C4-2B (cell line): ENCODE data around the gene GLB1L2.

Source experiments
- H3K27ac ChIP-seq: fragments of 450-650 bp; 2 replicates; pipeline ENCODE4 v1.5.1; 2017
- ZFX ChIP-seq: fragments of 450-650 bp; IDR thresholded peaks from 2 replicates; pipeline ENCODE4 v1.6.1; 2017
- TF ChIP-seq, protein P1 (sequence below): fragments of 450-650 bp; conservative IDR thresholded peaks from 2 replicates; pipeline ENCODE4 v1.5.1; 2017; ENCODE audit warnings: mild to moderate bottlenecking

Gene GLB1L2

DNA sequence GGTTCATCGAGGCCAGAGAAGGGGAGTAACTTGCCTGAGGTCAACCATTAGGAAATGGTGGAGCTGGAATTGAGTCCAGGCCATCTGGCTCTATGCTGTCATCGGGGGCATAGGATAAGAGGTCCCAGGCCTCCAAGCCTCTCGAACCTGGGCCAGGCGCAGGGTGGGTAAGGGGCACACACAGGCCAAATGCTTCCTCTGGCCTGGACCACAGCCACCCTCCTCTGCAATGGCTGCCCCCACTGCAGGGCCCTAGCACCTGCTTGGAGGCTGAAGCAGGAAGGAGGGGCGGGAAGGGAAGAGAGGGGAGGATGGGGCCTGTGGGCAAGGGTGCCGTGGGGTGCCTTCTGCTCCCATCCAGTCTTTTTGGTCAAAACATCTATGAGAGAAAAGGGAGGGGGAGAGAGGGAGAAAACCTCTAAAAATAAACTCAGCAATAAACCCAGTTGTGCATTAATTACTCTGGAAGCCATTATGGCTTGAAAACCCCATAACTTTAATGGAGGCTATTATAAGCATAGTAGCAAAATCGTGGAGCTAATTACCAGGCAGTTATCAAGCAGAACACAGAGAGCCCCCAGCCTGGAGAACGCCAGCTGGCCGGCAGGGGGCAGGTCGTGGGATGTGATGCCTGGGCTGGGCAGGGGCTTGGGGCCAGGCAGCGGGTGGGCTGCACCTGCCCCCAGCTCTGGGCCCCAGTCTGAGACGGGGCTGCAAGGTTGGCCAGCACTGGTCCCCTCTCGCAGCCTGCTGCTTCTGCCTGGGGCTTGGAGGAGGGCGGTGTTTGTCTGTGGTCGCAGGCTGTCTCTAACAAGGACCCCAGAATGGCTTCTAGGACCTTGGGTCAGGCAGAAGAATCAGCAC, 59.1 kb downstream of the GLB1L2 start:
- no peak for TF ChIP-seq ZFX
- TF ChIP-seq, protein P1, sequence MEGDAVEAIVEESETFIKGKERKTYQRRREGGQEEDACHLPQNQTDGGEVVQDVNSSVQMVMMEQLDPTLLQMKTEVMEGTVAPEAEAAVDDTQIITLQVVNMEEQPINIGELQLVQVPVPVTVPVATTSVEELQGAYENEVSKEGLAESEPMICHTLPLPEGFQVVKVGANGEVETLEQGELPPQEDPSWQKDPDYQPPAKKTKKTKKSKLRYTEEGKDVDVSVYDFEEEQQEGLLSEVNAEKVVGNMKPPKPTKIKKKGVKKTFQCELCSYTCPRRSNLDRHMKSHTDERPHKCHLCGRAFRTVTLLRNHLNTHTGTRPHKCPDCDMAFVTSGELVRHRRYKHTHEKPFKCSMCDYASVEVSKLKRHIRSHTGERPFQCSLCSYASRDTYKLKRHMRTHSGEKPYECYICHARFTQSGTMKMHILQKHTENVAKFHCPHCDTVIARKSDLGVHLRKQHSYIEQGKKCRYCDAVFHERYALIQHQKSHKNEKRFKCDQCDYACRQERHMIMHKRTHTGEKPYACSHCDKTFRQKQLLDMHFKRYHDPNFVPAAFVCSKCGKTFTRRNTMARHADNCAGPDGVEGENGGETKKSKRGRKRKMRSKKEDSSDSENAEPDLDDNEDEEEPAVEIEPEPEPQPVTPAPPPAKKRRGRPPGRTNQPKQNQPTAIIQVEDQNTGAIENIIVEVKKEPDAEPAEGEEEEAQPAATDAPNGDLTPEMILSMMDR = no peak; the same call in 1 of the 2 replicates
- no peak overlapping the region for H3K27ac ChIP-seq

DNA sequence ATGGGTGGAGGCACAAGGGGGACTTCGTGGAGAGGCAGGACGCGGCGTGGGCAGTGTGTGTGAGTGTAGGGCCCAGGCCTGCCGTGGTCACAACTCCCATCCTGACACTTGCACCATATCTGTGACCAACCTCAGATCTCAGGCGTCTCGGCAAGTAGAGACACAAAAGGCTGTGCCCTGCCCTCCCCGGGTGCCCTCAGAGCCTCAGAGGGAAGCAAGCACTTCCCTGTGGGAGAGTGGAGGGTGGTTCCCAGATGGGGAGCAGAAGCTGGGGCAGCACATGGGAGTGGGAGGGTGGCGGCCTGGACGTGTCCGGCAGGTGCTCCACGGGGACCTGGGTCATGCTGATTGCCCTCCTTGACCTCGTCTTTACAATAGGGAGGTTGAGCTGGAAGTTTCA, 59.9 kb downstream of the GLB1L2 start:
- no peak for TF ChIP-seq ZFX
- TF ChIP-seq, protein P1 = no peak
- H3K27ac ChIP-seq = no peak overlapping the region

DNA sequence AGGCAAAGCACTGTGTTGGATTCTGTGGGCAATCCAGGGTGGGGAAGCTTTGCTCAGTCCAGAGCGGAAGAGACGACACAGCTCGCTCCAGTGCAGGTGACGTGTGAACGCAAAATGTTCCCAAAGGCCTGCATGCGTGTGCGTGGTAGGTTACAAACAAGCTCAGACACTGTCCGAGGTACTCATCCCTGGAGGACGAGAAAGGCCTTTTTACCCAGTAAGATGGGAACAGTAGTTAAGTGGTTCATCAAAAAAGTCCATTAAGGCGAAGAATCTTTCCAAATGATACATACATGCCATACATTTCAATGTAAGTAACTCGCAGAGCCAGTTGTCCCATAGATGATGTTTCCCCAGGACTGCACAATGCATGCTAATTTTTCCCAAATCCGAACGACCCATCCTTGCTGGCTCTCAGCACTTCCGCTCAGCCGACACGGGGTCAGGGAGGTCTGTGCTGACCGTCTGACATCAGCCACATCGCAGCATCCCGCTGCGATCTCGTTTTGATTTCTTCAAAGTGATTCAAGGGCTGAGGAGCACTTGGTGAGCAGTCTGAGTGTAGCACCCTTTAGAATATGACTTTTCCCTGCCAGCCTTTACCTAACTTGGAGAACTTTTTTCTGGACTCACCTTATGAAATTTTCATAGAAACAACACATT, 61.3 kb downstream of the GLB1L2 start:
- H3K27ac ChIP-seq = no peak overlapping the region
- TF ChIP-seq ZFX = no peak
- TF ChIP-seq, protein P1 = no peak

DNA sequence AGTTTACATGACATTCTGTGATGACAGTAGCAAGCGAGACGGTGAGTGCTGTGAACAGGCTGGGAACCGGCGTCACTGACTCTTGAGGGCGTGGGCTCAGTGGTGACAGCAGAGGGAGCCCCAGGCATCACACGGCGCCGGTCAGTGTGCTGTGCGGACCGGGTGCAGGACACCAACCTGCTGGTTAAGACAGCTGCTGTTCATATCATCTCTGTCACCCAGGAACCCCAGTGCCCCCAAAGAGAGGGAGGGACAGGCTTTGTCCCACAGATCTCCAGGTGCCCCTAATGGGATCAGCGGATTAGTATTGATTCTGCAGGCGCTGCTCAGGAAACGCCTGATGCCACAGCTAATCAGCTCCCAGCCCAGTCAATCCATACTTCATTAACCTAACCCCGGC, 61.9 kb downstream of the GLB1L2 start:
- TF ChIP-seq ZFX = no peak
- TF ChIP-seq, protein P1 = peak; percentile 78
- no peak overlapping the region for H3K27ac ChIP-seq

DNA sequence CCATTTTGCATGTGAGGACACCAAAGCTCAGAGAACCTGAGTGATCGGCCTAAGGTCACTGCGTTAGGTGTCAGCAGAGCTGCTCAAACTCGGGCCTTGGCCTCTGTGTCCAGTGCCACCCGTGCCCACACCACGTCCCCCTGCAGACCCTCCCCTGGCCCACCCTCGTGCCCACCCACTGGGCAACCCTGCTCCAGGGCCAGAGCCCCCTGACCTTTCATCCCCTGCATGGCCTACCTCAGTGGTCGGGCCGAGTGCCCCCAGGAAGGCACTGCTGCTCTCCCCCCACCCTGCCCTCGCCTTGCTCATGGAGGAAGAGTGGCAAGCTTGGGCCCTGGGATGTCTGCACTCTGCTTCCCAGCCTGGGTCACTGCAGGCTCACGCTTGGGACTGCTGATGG, 62.5 kb downstream of the GLB1L2 start:
- TF ChIP-seq, protein P1 = no peak
- TF ChIP-seq ZFX = no peak
- no peak overlapping the region for H3K27ac ChIP-seq

DNA sequence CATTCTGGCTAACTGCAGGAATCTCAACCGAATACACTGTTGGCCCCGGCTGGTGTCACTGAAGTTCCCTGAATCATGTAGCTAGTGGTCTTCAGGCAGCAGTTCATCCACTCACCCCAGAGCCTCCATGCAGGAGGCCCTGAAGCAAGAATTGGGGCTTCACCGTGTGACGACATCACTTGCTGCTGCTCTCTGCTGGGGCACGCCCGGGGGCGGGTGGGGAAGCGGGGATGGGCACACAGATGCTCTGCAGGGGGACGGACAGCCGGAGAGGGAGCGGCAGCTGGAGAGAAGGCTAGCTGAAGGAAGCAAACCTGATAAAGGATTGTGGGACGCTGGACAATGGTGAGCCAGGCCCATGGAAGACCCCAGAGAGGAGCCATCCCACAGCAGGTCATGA, 63.2 kb downstream of the GLB1L2 start:
- no peak overlapping the region for H3K27ac ChIP-seq
- no peak for TF ChIP-seq ZFX
- TF ChIP-seq, protein P1 = no peak
